Ovary (tissue), 3 donors: Measurements from ENCODE around the gene STYXL1.

Source experiments
- POLR2A ChIP-seq: fragments of 450-650 bp; IDR thresholded peaks from one replicate; pipeline ENCODE4 v1.6.1; 2017; ENCODE audit warnings: antibody characterized with exemption, mild to moderate bottlenecking, moderate library complexity
- TF ChIP-seq, protein P1 (sequence below), 3 donors: fragments of 450-650 bp in 2 of 3; fragments of 200-600 bp in 1 of 3; IDR thresholded peaks; one replicate each; pipeline versions ENCODE4 v1.5.1 to v1.8.0; 2016 to 2022; ENCODE audit warnings: antibody characterized with exemption in 3 of 3, mild to moderate bottlenecking in 1 of 3
- donor health status: DM: no; HTN: no; CAD: no.

DNA sequence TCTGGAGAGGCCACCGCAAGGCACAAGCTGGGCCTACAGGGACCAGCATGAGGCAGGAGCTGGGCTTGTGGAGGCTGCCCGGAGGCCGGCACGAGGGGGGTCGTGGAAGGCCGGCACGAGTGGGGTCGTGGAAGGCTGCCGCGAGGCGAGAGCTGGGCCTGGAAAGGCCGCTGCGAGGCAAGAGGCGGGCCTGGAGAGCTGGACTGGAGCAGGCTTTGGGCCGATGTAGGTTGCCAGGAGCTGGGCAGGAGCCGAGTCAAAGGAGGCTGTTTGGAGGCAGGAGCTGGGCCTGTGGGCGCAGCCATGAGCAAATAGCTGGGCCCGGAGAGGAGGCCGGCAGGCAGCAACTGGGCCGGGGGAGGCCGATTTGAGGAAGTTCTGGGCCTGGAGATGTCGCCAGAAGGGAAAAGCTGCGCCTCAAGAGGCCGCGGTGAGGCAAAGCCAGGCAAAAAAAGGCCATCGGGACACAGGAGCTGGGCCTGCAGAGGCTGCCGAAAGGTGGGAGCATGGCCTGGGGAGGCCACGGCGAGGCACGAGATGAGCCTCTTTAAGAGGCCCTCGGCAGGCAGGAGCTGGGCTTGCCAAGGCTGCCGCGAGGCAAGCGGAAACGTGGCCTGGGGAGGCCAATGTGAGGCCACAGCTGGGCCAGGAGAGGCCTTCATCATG is 26.6 kb upstream of the STYXL1 start:
- TF ChIP-seq, protein P1, sequence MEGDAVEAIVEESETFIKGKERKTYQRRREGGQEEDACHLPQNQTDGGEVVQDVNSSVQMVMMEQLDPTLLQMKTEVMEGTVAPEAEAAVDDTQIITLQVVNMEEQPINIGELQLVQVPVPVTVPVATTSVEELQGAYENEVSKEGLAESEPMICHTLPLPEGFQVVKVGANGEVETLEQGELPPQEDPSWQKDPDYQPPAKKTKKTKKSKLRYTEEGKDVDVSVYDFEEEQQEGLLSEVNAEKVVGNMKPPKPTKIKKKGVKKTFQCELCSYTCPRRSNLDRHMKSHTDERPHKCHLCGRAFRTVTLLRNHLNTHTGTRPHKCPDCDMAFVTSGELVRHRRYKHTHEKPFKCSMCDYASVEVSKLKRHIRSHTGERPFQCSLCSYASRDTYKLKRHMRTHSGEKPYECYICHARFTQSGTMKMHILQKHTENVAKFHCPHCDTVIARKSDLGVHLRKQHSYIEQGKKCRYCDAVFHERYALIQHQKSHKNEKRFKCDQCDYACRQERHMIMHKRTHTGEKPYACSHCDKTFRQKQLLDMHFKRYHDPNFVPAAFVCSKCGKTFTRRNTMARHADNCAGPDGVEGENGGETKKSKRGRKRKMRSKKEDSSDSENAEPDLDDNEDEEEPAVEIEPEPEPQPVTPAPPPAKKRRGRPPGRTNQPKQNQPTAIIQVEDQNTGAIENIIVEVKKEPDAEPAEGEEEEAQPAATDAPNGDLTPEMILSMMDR (IDR thresholded peaks at IDR 0.05): no peak
- no peak for TF ChIP-seq POLR2A
